HuH-7 (cell line): ENCODE measurements around the gene SP1.
"Not testable (repeated sequence)": the region's sequence is repeated elsewhere in the genome, so short reads cannot be mapped to it uniquely, and the experiment has no call there.

Source experiments
- DNase-seq: peaks from one replicate; pipeline ENCODE4 v3.0.0; 2011; ENCODE audit warnings: low spot score

Gene SP1

DNA sequence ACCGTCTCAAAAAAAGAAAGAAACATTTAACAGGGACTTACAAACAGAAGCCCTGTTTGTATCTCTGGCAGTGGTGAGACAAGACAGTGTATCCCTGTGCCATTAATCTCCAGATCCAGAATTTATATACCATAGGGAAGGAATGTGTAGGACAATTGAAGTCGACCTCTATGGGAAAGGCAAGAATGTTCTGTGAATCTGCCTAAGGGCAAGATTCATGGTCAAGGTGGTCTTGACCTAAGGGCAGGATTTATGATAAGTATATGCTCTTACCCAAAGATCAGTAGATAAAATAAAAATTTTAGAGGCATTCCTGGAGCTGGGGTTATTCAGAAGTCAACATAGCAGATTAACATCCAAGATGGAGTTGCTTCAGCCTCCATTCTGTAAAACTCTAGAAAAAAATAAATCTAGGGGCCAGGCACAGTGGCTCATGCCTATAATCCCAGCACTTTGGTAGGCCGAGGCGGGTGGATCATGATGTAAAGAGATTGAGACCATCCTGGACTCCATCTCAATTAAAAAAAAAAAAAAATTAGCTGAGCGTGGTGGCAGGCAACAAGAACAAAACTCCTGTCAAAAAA, 21.0 kb upstream of the SP1 start:
- DNase-seq, result no peak

GRCh38 chr12:53361638-53362037, 18.3 kb upstream of the SP1 start:
- DNase-seq, result not testable (repeated sequence)

DNA sequence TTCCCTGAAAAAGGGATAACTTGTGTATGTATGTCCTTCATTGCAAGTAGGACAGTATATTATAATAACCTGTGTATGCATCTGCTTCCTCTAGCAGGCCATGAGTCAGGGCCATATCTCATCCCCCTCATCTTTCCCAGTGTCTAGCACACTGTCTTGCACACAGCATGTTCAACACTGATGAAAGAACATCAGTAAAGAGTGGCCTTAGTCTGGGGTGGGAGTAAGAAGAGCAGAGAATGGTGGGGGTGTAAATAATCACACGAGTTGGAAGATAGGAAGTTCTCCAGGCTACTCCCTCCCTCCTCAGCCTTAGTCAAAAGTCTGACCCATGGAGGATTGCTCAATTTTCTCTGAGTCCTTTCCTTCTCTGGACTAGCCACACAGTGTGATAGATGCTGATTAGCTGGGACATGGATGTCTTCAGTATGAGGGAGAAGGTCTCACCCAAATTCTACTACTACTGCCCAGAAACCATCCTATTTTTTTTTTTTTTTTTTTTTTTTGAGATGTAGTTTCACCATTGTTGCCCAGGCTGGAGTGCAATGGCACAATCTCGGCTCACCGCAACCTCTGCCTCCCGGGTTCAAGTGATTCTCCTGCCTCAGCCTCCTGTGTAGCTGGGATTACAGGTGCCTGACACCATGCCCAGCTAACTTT, 14.6 kb upstream of the SP1 start:
- no peak for DNase-seq

GRCh38 chr12:53373554-53374133, 6.3 kb upstream of the SP1 start:
- not testable (repeated sequence) for DNase-seq

DNA sequence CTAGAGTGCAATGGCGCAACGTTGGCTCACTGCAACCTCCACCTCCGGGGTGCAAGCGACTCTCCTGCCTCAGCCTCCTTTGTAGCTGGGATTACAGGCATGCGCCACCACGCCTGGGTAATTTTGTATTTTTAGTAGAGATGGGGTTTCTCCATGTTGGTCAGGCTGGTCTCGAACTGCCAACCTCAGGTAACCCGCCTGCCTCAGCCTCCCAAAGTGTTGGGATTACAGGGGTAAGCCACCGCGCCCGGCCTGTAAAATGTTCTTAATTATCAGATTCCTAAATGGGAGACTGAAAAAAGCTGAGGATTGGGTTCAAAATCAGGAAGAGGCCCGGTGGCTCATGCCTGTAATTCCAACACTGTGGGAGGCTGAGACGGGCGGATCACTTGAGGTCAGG, 5.7 kb upstream of the SP1 start:
- DNase-seq, result not testable (repeated sequence)

DNA sequence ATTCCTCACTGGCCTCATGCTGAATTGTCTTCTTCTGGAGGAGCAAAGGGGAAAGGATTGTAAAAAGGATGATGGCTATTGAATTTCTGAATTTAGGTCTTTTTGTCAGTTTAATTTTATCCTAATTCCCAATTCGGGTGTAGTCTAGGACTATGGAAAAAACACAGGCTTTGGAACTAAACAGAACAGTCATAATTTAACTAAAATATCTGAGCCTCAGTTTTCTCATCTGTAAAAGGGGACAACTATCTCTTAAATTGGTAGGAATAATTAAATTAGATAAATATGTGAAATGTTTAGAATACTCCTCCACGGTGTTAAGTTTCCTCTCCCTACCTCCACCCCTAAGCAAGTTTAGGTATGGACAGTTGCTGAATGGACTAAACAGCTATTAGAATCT, 3.2 kb upstream of the SP1 start:
- DNase-seq, result no peak

DNA sequence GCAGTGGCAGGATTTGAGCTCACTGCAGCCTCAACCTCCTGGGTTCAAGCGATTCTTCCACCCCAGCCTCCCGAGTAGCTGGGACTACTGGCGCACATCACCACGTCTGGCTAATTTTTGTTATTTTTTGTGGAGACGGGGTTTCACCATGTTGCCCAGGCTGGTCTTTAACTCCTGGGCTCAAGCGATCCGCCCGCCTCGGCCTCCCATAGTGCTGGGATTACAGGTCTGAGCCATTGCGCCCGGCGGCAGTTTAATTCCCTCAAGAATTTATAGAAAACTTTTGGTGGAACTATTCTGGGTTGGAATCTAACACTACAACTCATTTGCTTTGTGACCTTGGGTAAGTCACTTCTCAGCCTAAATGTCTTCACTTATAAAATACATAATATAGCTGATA, 1.8 kb upstream of the SP1 start:
- DNase-seq, result no peak

- no peak for DNase-seq
Measured at GRCh38 chr12:53378724-53379388, 1.1 kb upstream of the SP1 start.

GRCh38 chr12:53379389-53380103, 430 bp upstream of the SP1 start:
- peak; percentile 87 for DNase-seq

GRCh38 chr12:53380794-53381730, 1.1 kb downstream of the SP1 start:
- no peak for DNase-seq

DNA sequence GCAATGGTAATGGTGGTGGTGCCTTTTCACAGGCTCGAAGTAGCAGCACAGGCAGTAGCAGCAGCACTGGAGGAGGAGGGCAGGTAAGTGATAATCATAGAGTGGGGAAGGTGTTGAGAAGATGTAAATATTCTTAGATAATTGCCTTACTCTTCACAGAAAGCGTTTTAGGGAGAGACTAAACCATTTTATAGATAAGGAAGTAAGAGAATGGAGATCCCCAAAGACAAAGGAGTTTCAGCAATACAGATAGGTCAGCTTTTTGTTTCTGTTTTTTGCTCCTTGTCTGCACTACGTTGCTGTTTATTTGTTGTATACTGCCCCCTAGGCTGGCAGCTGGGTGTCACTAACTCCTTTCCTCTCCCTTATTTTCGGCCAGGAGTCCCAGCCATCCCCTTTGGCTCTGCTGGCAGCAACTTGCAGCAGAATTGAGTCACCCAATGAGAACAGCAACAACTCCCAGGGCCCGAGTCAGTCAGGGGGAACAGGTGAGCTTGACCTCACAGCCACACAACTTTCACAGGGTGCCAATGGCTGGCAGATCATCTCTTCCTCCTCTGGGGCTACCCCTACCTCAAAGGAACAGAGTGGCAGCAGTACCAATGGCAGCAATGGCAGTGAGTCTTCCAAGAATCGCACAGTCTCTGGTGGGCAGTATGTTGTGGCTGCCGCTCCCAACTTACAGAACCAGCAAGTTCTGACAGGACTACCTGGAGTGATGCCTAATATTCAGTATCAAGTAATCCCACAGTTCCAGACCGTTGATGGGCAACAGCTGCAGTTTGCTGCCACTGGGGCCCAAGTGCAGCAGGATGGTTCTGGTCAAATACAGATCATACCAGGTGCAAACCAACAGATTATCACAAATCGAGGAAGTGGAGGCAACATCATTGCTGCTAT, 2.0 kb downstream of the SP1 start:
- peak; percentile 37 for DNase-seq

GRCh38 chr12:53383258-53383657, 3.3 kb downstream of the SP1 start:
- DNase-seq, result no peak

DNA sequence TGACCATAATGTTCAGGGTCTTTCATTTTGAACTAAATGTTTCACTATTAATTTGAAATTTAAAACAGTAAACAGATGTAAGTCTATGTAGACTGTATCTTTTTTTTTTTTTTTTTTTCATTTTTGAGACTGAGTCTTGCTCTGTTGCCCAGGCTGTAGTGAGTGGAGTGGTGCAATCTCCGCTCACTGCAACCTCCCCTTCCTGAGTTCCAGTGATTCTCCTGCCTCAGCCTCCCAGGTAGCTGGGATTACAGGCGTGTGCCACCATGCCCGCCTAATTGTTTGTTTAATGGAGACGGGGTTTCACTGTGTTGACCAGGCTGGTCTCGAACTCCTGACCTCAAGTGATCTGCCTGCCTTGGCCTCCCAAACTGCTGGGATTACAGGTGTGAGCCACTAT, 6.4 kb downstream of the SP1 start:
- not testable (repeated sequence) for DNase-seq

DNA sequence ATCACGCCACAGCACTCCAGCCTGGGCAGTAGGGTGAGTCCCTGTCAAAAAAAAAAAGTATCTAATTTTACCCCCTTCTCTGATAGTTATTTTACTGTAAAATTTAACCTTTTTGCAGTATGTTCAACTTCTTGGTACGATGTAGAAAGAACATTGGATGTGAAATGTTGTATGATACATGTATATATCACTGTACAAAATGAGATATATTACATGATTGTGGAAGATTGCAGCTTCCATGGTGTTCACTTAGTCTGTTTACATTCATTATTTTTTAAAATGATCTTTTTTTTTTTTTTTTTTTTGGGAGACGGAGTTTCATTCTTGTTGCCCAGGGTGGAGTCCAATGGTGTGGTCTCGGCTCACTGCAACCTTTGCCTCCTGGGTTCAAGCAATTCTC, 9.0 kb downstream of the SP1 start:
- DNase-seq, result no peak

- no peak for DNase-seq
Measured at GRCh38 chr12:53389702-53390101, 9.7 kb downstream of the SP1 start.

GRCh38 chr12:53391724-53392123, 11.7 kb downstream of the SP1 start:
- DNase-seq, result no peak

DNA sequence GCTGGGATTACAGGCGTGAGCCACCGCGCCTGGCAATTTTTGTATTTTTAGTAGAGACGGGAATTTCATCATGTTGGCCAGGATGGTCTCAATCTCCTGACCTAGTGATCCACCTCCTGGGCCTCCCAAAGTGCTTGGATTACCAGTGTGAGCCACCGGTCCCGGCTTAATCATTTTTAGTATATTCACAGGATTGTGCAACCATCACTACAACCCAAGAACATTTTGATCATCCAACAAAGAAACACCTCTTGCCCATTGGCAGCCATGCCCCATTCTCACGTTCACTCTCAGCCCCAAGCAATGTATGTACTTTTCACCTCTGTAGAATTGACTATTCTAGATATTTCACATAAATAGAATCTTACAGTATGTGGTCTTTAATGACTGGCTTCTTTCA, 19.9 kb downstream of the SP1 start:
- DNase-seq, result no peak

DNA sequence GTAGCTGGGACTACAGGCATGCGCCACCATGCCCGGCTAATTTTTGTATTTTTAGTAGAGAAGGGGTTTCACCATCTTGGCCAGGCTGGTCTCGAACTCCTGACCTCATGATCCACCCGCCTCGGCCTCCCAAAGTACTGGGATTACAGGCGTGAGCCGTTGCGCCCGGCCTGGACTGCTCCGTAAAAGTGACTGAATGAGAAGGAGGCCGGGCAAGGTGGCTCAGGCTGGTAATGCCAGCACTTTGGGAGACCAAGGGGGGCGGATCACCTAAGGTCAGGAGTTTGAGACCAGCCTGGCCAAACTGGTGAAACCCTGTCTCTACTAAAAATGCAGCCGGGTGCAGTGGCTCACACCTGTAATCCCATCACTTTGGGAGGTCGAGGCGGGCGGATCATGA, 22.4 kb downstream of the SP1 start:
- DNase-seq, result not testable (repeated sequence)

DNA sequence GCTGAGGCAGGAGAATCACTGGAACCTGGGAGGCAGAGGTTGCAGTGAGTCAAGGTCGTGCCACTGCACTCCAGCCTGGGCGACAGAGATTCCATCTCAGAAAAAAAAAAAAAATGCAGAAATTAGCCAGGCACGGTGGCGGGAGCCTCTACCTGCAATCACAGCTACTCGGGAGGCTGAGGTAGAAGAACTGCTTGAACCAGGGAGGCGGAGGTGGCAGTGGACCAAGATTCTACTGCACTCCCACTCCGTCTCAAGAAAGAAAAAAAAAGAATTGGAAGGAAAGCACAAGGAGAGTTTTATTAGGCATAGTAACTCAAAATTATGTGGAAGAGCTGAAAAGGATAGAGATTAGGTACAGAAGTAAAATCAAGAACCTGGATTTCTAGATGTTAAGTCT, 22.9 kb downstream of the SP1 start:
- no peak for DNase-seq

GRCh38 chr12:53410951-53411350, 31.0 kb downstream of the SP1 start:
- no peak for DNase-seq
